Adipose tissue (tissue), 3 donors: ENCODE measurements around the gene AFF3. TPM values are rescaled to one million over a fixed set of nuclear protein-coding genes. Genes with fewer than 3 reads are reported as not detected.
"Not testable (repeated sequence)": the region's sequence is repeated elsewhere in the genome, so short reads cannot be mapped to it uniquely, and the experiment has no call there.

Experiments used
- H3K27ac ChIP-seq: one replicate; pipeline ENCODE4 v1.5.1; 2013; ENCODE audit warnings: low read depth, low read length
- WGBS, 3 donors: extraction: QIAGEN DNeasy Blood & Tissue Kit; methylation state at CpG; one replicate each; pipeline ENCODE4 v1.1.7; 2013; 5-methylcytosine and 5-hydroxymethylcytosine counted together
- polyA plus RNA-seq, 3 donors: library from polyadenylated mRNA; stranded (reverse); fragments of 200-250 nt; gene quantifications; one replicate each; pipeline ENCODE4 v1.2.3, GENCODE V29; 2013
- donor health status: healthy with polysubstance abuse.
- donor health status: Bipolar disorder and iron deficiency.
- donor health status: healthy.

The AFF3 gene
- polyA plus RNA-seq, 3 donors, result 0.21 to 0.56 (median 0.56) TPM

- 78 to 94% (median 91%) methylated on average over 2 of the region's 2 CpGs for WGBS, 3 donors
- H3K27ac ChIP-seq, result not testable (repeated sequence)
Observed at GRCh38 chr2:100085744-100086143, 56.6 kb downstream of the AFF3 start.

- not testable (repeated sequence) for H3K27ac ChIP-seq
- 82 to 87% (median 85%) methylated on average over 14 to 15 of the region's 17 CpGs for WGBS, 3 donors
Observed at GRCh38 chr2:100083421-100084216, 58.8 kb downstream of the AFF3 start.

GRCh38 chr2:100082302-100082978 lies 60.0 kb downstream of the AFF3 start:
- not testable (repeated sequence) for H3K27ac ChIP-seq
- WGBS, 3 donors, result 50 to 64% (median 54%) methylated on average over 1 of the region's 1 CpG

- no peak overlapping the region for H3K27ac ChIP-seq
- 90 to 95% (median 93%) methylated on average over 3 of the region's 3 CpGs for WGBS, 3 donors
Observed at GRCh38 chr2:100077935-100078334, 64.5 kb downstream of the AFF3 start.

GRCh38 chr2:100077456-100077855 lies 64.9 kb downstream of the AFF3 start:
- H3K27ac ChIP-seq, result no peak overlapping the region

- no peak overlapping the region for H3K27ac ChIP-seq
- 63 to 80% (median 75%) methylated on average over 3 of the region's 3 CpGs for WGBS, 3 donors
Observed at GRCh38 chr2:100075532-100075931, 66.9 kb downstream of the AFF3 start.

GRCh38 chr2:100073110-100073509 lies 69.3 kb downstream of the AFF3 start:
- no peak overlapping the region for H3K27ac ChIP-seq
- WGBS, 3 donors, result 88 to 90% (median 88%) methylated on average over 3 of the region's 3 CpGs

- no peak overlapping the region for H3K27ac ChIP-seq
- WGBS, 3 donors, result 71 to 86% (median 76%) methylated on average over 3 of the region's 3 CpGs
Observed at GRCh38 chr2:100072503-100072902, 69.9 kb downstream of the AFF3 start.

GRCh38 chr2:100071335-100072043 lies 70.9 kb downstream of the AFF3 start:
- 58 to 86% (median 60%) methylated on average over 13 of the region's 13 CpGs for WGBS, 3 donors
- no peak overlapping the region for H3K27ac ChIP-seq

- H3K27ac ChIP-seq, result no peak overlapping the region
- 22 to 35% (median 26%) methylated on average over 4 of the region's 4 CpGs for WGBS, 3 donors
Observed at GRCh38 chr2:100070078-100070477, 72.3 kb downstream of the AFF3 start.

- no peak overlapping the region for H3K27ac ChIP-seq
- 90 to 93% (median 91%) methylated on average over 4 of the region's 4 CpGs for WGBS, 3 donors
Observed at GRCh38 chr2:100068395-100068794, 74.0 kb downstream of the AFF3 start.

- 37 to 95% (median 81%) methylated on average over 6 of the region's 6 CpGs for WGBS, 3 donors
- H3K27ac ChIP-seq, result no peak overlapping the region
Observed at GRCh38 chr2:100067784-100068183, 74.6 kb downstream of the AFF3 start.

- WGBS, 3 donors, result 76 to 81% (median 78%) methylated on average over 5 of the region's 5 CpGs
- H3K27ac ChIP-seq, result no peak overlapping the region
Observed at GRCh38 chr2:100066856-100067255, 75.5 kb downstream of the AFF3 start.

- WGBS, 3 donors, result 12 to 31% (median 27%) methylated on average over 3 of the region's 3 CpGs
- H3K27ac ChIP-seq, result no peak overlapping the region
Observed at GRCh38 chr2:100066246-100066645, 76.1 kb downstream of the AFF3 start.

GRCh38 chr2:100064592-100065428 lies 77.6 kb downstream of the AFF3 start:
- H3K27ac ChIP-seq, result no peak overlapping the region
- 84 to 85% (median 84%) methylated on average over 9 of the region's 9 CpGs for WGBS, 3 donors

GRCh38 chr2:100064165-100064564 lies 78.2 kb downstream of the AFF3 start:
- WGBS, 3 donors, result 91 to 93% (median 92%) methylated on average over 2 of the region's 2 CpGs
- no peak overlapping the region for H3K27ac ChIP-seq

GRCh38 chr2:100063459-100063953 lies 78.9 kb downstream of the AFF3 start:
- WGBS, 3 donors, result 84 to 98% (median 95%) methylated on average over 5 of the region's 5 CpGs
- H3K27ac ChIP-seq, result no peak overlapping the region

- no peak overlapping the region for H3K27ac ChIP-seq
- 78 to 96% (median 81%) methylated on average over 5 of the region's 5 CpGs for WGBS, 3 donors
Observed at GRCh38 chr2:100062336-100062735, 80.1 kb downstream of the AFF3 start.
